GM12874 (cell line): ENCODE measurements around the gene CRISPLD2.

Experiments
- CTCF ChIP-seq: IDR thresholded peaks from 2 replicates; pipeline ENCODE4 v1.5.1; 2011; ENCODE audit warnings: low read depth, mild to moderate bottlenecking, control low read depth, low read length, moderate library complexity; ENCODE audit not compliant: insufficient read depth

CRISPLD2 gene

GRCh38 chr16:84955427-84955826 is 135.6 kb downstream of the CRISPLD2 start:
- no peak for TF ChIP-seq CTCF

GRCh38 chr16:84957192-84957591 is 137.4 kb downstream of the CRISPLD2 start:
- TF ChIP-seq CTCF, result no peak

- TF ChIP-seq CTCF, result no peak
Measured at GRCh38 chr16:84957792-84958191, 138.0 kb downstream of the CRISPLD2 start.
